Endothelial cell (in vitro differentiated cells): Measurements from ENCODE around the gene SRBD1. TPM values are rescaled to one million over a fixed set of nuclear protein-coding genes. Genes with fewer than 3 reads are reported as not detected.

ENCODE experiments used
- DNase-seq: peaks from one replicate; pipeline ENCODE4 v3.0.0; 2021; ENCODE audit warnings: low spot score
- H3K27ac Mint-ChIP-seq: one replicate; pipeline ENCODE4 v1.8.0; 2021; ENCODE audit warnings: mixed read lengths, inconsistent platforms; ENCODE audit not compliant: unreplicated experiment
- H3K27me3 Mint-ChIP-seq: one replicate; pipeline ENCODE4 v1.8.0; 2021; ENCODE audit warnings: mild to moderate bottlenecking, moderate library complexity, mixed read lengths, inconsistent platforms; ENCODE audit not compliant: unreplicated experiment
- H3K36me3 Mint-ChIP-seq: one replicate; pipeline ENCODE4 v1.8.0; 2021; ENCODE audit warnings: mild to moderate bottlenecking, low read depth, mixed read lengths, inconsistent platforms; ENCODE audit not compliant: unreplicated experiment
- H3K4me1 Mint-ChIP-seq: one replicate; pipeline ENCODE4 v1.8.0; 2021; ENCODE audit warnings: mild to moderate bottlenecking, mixed read lengths, inconsistent platforms; ENCODE audit not compliant: unreplicated experiment
- H3K4me3 Mint-ChIP-seq: one replicate; pipeline ENCODE4 v1.8.0; 2021; ENCODE audit warnings: mild to moderate bottlenecking, mixed read lengths, inconsistent platforms; ENCODE audit not compliant: unreplicated experiment
- H3K9me3 Mint-ChIP-seq: one replicate; pipeline ENCODE4 v1.8.0; 2021; ENCODE audit warnings: mixed read lengths, inconsistent platforms; ENCODE audit not compliant: unreplicated experiment
- CTCF ChIP-seq: fragments of 200-600 bp; sonication (generic); IDR thresholded peaks from one replicate; pipeline ENCODE4 v1.5.0; 2021; ENCODE audit warnings: antibody characterized with exemption; ENCODE audit not compliant: unreplicated experiment
- total RNA-seq: library from RNA; stranded (reverse); fragmentation: NEBNext Ultra II Directional; extraction: Animal tissue kit (Norgen Biotek cat#: 25700); gene quantifications from one replicate; pipeline ENCODE4 v1.2.1, GENCODE V29; 2021; ENCODE audit not compliant: unreplicated experiment

SRBD1 gene
- total RNA-seq, 1 donor from 2014 or later: 18.2 TPM

- Mint-ChIP-seq H3K4me3 (no peak overlapping the region), H3K9me3 (no peaks in the 10 kb centered on the region), H3K36me3 (no peaks in the 10 kb centered on the region), H3K27me3 (no peaks in the 10 kb centered on the region), H3K27ac (no peak overlapping the region), H3K4me1 (no peaks in the 10 kb centered on the region)
- TF ChIP-seq CTCF: no peak
- no peak for DNase-seq
Measured at GRCh38 chr2:45506756-45507155, 104.3 kb downstream of the SRBD1 start.

- TF ChIP-seq CTCF: no peak
- Mint-ChIP-seq H3K36me3 (peaks cover 4% of the 10 kb centered on the region), H3K9me3 (no peaks in the 10 kb centered on the region), H3K27me3 (no peaks in the 10 kb centered on the region), H3K4me3 (no peak overlapping the region), H3K27ac (no peak overlapping the region), H3K4me1 (no peaks in the 10 kb centered on the region)
- no peak for DNase-seq
Measured at GRCh38 chr2:45505138-45505537, 105.9 kb downstream of the SRBD1 start.

GRCh38 chr2:45498661-45499550 lies 112.2 kb downstream of the SRBD1 start:
- peaks cover 8% of the 10 kb centered on the region for H3K4me1 Mint-ChIP-seq
- TF ChIP-seq CTCF: no peak

GRCh38 chr2:45497355-45497754 lies 113.7 kb downstream of the SRBD1 start:
- no peaks in the 10 kb centered on the region for H3K27me3 Mint-ChIP-seq
- H3K4me1 Mint-ChIP-seq: peaks cover 8% of the 10 kb centered on the region
- H3K9me3 Mint-ChIP-seq: no peaks in the 10 kb centered on the region
- no peak overlapping the region for H3K27ac Mint-ChIP-seq
- TF ChIP-seq CTCF: no peak
- peaks cover 4% of the 10 kb centered on the region for H3K36me3 Mint-ChIP-seq
- H3K4me3 Mint-ChIP-seq: no peak overlapping the region
- DNase-seq: no peak

More at GRCh38 chr2:45498661-45499550, 112.2 kb downstream of the SRBD1 start:
- DNase-seq: no peak
- Mint-ChIP-seq H3K9me3 (no peaks in the 10 kb centered on the region), H3K27ac (no peak overlapping the region), H3K27me3 (no peaks in the 10 kb centered on the region), H3K4me3 (no peak overlapping the region), H3K36me3 (peaks cover 4% of the 10 kb centered on the region)

- no peak for TF ChIP-seq CTCF
- H3K27me3 Mint-ChIP-seq: no peaks in the 10 kb centered on the region
- H3K4me1 Mint-ChIP-seq: peaks cover 8% of the 10 kb centered on the region
- H3K27ac Mint-ChIP-seq: no peak overlapping the region
- no peak overlapping the region for H3K4me3 Mint-ChIP-seq
- no peaks in the 10 kb centered on the region for H3K9me3 Mint-ChIP-seq
- H3K36me3 Mint-ChIP-seq: peaks cover 4% of the 10 kb centered on the region
- DNase-seq: no peak
Measured at GRCh38 chr2:45496869-45497268, 114.2 kb downstream of the SRBD1 start.
